Upper lobe of left lung (tissue), 4 donors: ENCODE measurements around the gene NSMCE4A.
"Not testable (repeated sequence)": the region's sequence is repeated elsewhere in the genome, so short reads cannot be mapped to it uniquely, and the experiment has no call there.

Experiments used
- POLR2A ChIP-seq, 4 donors: fragments of 450-650 bp; IDR thresholded peaks; one replicate each; pipeline ENCODE4 v1.5.1; 2016 to 2017; ENCODE audit warnings: antibody characterized with exemption in 4 of 4, mild to moderate bottlenecking in 2 of 4
- TF ChIP-seq, protein P1 (sequence below), 6 experiments: fragments of 450-650 bp in 4 of 6; fragments of 200-600 bp in 2 of 6; sonication (generic) in 2 of 6; IDR thresholded peaks; one replicate each; pipeline ENCODE4 v1.5.1; 2016 to 2019; ENCODE audit warnings: antibody characterized with exemption in 6 of 6

DNA sequence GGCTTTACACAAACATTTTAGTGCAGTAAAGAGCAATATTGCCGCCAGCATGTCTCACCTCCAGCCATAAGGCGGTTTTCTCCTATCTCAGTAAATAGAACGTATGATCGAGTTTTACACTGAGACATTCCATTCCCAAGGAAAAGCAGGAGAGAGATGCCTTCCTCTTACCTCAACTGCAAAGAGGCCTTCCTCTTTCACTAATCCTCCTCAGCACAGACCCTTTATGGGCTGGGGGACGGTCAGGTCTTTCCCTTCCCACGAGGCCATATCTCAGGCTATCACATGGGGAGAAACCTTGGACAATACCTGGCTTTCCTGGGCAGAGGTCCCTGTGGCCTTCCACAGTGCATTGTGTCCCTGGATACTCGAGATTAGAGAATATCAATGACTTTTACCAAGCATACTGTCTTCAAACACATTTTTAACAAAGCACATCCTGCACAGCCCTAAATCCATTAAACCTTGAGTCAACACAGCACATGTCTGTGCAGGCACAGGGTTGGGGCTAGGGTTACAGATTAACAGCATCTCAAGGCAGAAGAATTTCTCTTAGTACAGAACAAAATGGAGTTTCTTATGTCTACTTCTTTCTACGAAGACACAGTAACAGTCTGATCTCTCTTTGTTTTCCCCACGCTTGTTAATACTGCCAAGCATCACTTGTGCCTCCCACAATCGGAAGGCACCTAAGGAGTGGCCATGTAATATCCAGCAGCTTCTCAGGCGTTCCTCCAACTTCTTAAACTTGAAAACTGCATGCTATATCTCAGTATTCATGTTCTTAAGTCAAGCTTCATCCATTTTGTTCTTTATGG is 44.5 kb downstream of the NSMCE4A start:
- TF ChIP-seq POLR2A (IDR thresholded peaks at IDR 0.05) = not testable (repeated sequence)
- TF ChIP-seq, protein P1, sequence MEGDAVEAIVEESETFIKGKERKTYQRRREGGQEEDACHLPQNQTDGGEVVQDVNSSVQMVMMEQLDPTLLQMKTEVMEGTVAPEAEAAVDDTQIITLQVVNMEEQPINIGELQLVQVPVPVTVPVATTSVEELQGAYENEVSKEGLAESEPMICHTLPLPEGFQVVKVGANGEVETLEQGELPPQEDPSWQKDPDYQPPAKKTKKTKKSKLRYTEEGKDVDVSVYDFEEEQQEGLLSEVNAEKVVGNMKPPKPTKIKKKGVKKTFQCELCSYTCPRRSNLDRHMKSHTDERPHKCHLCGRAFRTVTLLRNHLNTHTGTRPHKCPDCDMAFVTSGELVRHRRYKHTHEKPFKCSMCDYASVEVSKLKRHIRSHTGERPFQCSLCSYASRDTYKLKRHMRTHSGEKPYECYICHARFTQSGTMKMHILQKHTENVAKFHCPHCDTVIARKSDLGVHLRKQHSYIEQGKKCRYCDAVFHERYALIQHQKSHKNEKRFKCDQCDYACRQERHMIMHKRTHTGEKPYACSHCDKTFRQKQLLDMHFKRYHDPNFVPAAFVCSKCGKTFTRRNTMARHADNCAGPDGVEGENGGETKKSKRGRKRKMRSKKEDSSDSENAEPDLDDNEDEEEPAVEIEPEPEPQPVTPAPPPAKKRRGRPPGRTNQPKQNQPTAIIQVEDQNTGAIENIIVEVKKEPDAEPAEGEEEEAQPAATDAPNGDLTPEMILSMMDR (IDR thresholded peaks at IDR 0.05) = not testable (repeated sequence)
